Measurements from ENCODE around the gene CD99L2.
A peak's percentile ranks its signal among the peaks of the same experiment; 100 is the strongest.

Gene CD99L2

GRCh38 chrX:150898343-150899190 is at the start of gene CD99L2:
TSS of gene CD99L2 (minus strand) at chrX:150898668. CDS start at chrX:150898588, 80 bp downstream.
- peak; percentile 50 for DNase-seq

- no peak for DNase-seq
Measured at GRCh38 chrX:150944233-150944632, 45.8 kb upstream of the CD99L2 start.

GRCh38 chrX:150942942-150943594 is 44.6 kb upstream of the CD99L2 start:
- no peak for DNase-seq

- DNase-seq: no peak
Measured at GRCh38 chrX:150941580-150941979, 43.1 kb upstream of the CD99L2 start.

- DNase-seq: no peak
Measured at GRCh38 chrX:150940844-150941495, 42.5 kb upstream of the CD99L2 start.

- no peak for DNase-seq
Measured at GRCh38 chrX:150936556-150936955, 38.1 kb upstream of the CD99L2 start.

GRCh38 chrX:150935467-150935866 is 37.0 kb upstream of the CD99L2 start:
- DNase-seq: no peak

- peak; percentile 58 for DNase-seq
Measured at GRCh38 chrX:150934453-150934852, 36.0 kb upstream of the CD99L2 start.

- no peak for DNase-seq
Measured at GRCh38 chrX:150933945-150934350, 35.5 kb upstream of the CD99L2 start.

GRCh38 chrX:150929058-150929457 is 30.6 kb upstream of the CD99L2 start:
- no peak for DNase-seq

GRCh38 chrX:150926791-150927190 is 28.3 kb upstream of the CD99L2 start:
- no peak for DNase-seq

GRCh38 chrX:150926304-150926703 is 27.8 kb upstream of the CD99L2 start:
- DNase-seq: no peak

GRCh38 chrX:150919401-150919800 is 20.9 kb upstream of the CD99L2 start:
- DNase-seq: no peak

GRCh38 chrX:150913511-150913910 is 15.0 kb upstream of the CD99L2 start:
- DNase-seq: no peak

- peak; percentile 20 for DNase-seq
Measured at GRCh38 chrX:150907474-150907873, 9.0 kb upstream of the CD99L2 start.

- no peak for DNase-seq
Measured at GRCh38 chrX:150906694-150907093, 8.2 kb upstream of the CD99L2 start.

GRCh38 chrX:150905293-150905692 is 6.8 kb upstream of the CD99L2 start:
- DNase-seq: no peak

GRCh38 chrX:150903110-150903508 is 4.6 kb upstream of the CD99L2 start:
- no peak for DNase-seq

GRCh38 chrX:150902434-150903109 is 4.1 kb upstream of the CD99L2 start:
- DNase-seq: no peak

- DNase-seq: no peak
Measured at GRCh38 chrX:150899191-150899757, 806 bp upstream of the CD99L2 start.

- no peak for DNase-seq
Measured at GRCh38 chrX:150897421-150898320, 797 bp downstream of the CD99L2 start.

GRCh38 chrX:150896632-150897031 is 1.8 kb downstream of the CD99L2 start:
- no peak for DNase-seq

Data from DMS79 (cell line).